AG04450 (cell line): ENCODE results near the gene MAFB. TPM values are rescaled to one million over a fixed set of nuclear protein-coding genes. Genes with fewer than 3 reads are reported as not detected.

Experiments
- CTCF ChIA-PET: fragments of 300-600, 350-600 bp; formaldehyde crosslinking; extraction: SDS; loops from one replicate; lab custom pipeline; 2022; ENCODE audit warnings: antibody characterized with exemption, inconsistent platforms; lab: Charles Lee
- POLR2A ChIA-PET: fragments of 350-600 bp; formaldehyde crosslinking; extraction: SDS; loops from one replicate; lab custom pipeline; 2021; ENCODE audit warnings: antibody characterized with exemption, inconsistent platforms; lab: Yijun Ruan, JAX
- DNase-seq: peaks from one replicate; pipeline ENCODE4 v3.0.0-alpha.2; 2011; ENCODE audit warnings: low read depth, low spot score
- H3K27ac ChIP-seq: one replicate; pipeline ENCODE4 v1.5.1; 2012; ENCODE audit warnings: low read depth, low read length, control low read depth
- H3K27me3 ChIP-seq: one replicate; pipeline ENCODE4 v1.6.0; 2012; ENCODE audit warnings: low read length; ENCODE audit not compliant: control insufficient read depth, insufficient read depth
- H3K4me3 ChIP-seq: 2 replicates; pipeline ENCODE4 v1.5.1; 2011; ENCODE audit warnings: mild to moderate bottlenecking, low read depth, low read length, control low read depth
- H3K9me3 ChIP-seq: 2 replicates; pipeline ENCODE4 v1.5.1; 2012; ENCODE audit warnings: low read length; ENCODE audit not compliant: control insufficient read depth, insufficient read depth
- polyA plus RNA-seq: library from polyadenylated mRNA; depleted of rRNA; stranded (reverse); fragments of >200 nt; gene quantifications from 2 replicates; pipeline ENCODE4 v1.2.3, GENCODE V29; 2011
- TF ChIP-seq, protein P1 (sequence below): IDR thresholded peaks from 2 replicates; pipeline ENCODE4 v1.5.1; 2011; ENCODE audit warnings: low read depth, low read length, control low read depth, inconsistent platforms

Gene MAFB
- polyA plus RNA-seq, 1 experiment: 0.10 TPM

DNA sequence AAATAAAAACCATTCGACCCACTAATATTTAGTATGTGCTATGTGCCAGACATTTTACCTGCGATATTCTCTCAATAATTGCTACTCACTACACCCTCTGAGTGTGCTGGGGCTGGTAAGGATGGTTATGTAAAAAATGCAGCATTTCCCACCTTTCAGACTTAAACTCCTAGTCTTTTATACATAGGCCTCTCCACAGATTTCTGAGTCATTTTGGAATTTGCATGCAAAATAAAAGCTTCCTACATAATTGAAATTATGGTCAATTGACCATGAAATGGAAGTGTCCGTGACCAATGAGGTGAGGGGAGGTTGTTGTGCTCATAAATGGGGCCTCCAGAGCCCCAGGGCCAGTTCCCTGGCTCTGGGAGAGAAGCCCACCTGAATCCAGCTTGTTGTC is 37.7 kb upstream of the MAFB start:
- CTCF ChIA-PET: no interaction called here

DNA sequence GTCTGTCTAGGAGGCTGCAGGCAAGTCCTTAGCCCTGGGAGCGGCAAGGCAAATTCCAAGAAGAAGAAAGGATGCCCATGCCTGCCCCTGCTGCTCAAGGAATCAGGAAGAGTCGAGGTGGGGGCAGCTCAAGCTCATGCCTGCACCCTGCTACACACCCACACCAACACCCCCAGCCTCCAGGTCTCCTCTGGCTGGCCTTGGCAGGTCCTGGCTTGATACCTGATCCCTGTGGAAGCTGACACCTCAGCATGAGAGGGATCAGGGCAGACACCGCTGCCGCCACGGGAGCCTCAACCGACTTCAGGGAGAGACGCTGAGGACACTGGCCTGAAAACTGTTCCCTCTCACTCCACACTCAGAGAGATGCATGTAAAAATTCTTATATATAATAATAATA is 35.5 kb upstream of the MAFB start:
- DNase-seq: no peak
- CTCF ChIA-PET: no interaction called here
- POLR2A ChIA-PET: no interaction called here

More for the DNA sequence above, 37.7 kb upstream of the MAFB start:
- Histone ChIP-seq H3K27ac (no peak overlapping the region), H3K27me3 (no peaks in the 10 kb centered on the region), H3K9me3 (no peaks in the 10 kb centered on the region), H3K4me3 (no peak overlapping the region)
- DNase-seq: no peak
- POLR2A ChIA-PET: no interaction called here
- TF ChIP-seq, protein P1, sequence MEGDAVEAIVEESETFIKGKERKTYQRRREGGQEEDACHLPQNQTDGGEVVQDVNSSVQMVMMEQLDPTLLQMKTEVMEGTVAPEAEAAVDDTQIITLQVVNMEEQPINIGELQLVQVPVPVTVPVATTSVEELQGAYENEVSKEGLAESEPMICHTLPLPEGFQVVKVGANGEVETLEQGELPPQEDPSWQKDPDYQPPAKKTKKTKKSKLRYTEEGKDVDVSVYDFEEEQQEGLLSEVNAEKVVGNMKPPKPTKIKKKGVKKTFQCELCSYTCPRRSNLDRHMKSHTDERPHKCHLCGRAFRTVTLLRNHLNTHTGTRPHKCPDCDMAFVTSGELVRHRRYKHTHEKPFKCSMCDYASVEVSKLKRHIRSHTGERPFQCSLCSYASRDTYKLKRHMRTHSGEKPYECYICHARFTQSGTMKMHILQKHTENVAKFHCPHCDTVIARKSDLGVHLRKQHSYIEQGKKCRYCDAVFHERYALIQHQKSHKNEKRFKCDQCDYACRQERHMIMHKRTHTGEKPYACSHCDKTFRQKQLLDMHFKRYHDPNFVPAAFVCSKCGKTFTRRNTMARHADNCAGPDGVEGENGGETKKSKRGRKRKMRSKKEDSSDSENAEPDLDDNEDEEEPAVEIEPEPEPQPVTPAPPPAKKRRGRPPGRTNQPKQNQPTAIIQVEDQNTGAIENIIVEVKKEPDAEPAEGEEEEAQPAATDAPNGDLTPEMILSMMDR: no peak

DNA sequence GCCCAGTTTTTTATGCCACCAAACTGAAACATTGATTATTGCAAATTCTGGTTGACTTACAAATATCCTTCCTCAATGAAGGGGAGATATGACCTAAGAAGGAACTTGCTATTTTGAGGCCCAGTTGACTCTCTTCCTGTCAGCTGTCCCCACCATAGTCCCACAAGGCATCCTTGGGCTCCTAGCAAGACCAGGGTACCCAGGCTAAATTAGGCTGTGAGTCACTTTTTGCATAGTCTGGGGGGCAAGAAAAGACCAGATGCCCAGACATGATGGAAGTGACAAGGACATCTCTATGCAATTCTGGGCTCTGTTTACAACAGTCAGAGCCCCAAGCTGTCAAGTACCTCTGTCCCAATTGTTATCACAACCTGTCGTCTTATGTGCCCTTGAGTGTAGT is 31.8 kb upstream of the MAFB start:
- ChIA-PET CTCF (interaction anchor here (0.9 to 2.8 kb wide), 2 partner anchors 21 to 31 kb away, joined by 3 to 10 read pairs; no protein-coding TSS in a partner anchor), POLR2A (no interaction called here)
- no peak for DNase-seq
- TF ChIP-seq, protein P1: no peak
- H3K27ac ChIP-seq: no peak overlapping the region
- no peak overlapping the region for H3K4me3 ChIP-seq
- peaks cover 2% of the 10 kb centered on the region for H3K27me3 ChIP-seq
- no peaks in the 10 kb centered on the region for H3K9me3 ChIP-seq

More for the DNA sequence above, 35.5 kb upstream of the MAFB start:
- Histone ChIP-seq H3K4me3 (no peak overlapping the region), H3K27me3 (peaks cover 2% of the 10 kb centered on the region), H3K27ac (no peak overlapping the region), H3K9me3 (no peaks in the 10 kb centered on the region)
- TF ChIP-seq, protein P1: no peak

DNA sequence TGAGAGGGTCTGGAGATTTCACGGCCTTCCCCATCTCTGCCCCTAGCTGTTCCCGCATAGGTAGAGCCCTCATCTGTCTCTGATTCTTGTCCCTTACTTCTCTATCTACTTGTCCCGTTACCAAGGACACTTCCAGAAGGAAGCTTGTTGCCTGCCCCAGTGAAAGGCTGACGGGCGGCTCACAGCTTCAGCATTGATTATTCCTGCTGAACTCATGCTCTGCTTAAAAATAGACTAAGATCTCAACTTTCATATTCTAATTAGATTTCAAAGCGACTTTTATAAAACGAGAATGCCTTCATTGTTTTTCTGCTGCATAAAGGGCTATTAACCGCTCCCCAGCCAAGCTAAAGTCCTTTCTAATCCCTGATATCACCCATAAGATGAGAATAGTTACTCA is 31.1 kb upstream of the MAFB start:
- TF ChIP-seq, protein P1: no peak
- no peak overlapping the region for H3K27ac ChIP-seq
- POLR2A ChIA-PET: no interaction called here
- CTCF ChIA-PET: interaction anchor here (1.3 kb wide), 1 partner anchor 21 kb away, joined by 4 read pairs; no protein-coding TSS in a partner anchor
- no peak overlapping the region for H3K4me3 ChIP-seq
- no peak for DNase-seq
- no peaks in the 10 kb centered on the region for H3K9me3 ChIP-seq
- peaks cover 2% of the 10 kb centered on the region for H3K27me3 ChIP-seq

DNA sequence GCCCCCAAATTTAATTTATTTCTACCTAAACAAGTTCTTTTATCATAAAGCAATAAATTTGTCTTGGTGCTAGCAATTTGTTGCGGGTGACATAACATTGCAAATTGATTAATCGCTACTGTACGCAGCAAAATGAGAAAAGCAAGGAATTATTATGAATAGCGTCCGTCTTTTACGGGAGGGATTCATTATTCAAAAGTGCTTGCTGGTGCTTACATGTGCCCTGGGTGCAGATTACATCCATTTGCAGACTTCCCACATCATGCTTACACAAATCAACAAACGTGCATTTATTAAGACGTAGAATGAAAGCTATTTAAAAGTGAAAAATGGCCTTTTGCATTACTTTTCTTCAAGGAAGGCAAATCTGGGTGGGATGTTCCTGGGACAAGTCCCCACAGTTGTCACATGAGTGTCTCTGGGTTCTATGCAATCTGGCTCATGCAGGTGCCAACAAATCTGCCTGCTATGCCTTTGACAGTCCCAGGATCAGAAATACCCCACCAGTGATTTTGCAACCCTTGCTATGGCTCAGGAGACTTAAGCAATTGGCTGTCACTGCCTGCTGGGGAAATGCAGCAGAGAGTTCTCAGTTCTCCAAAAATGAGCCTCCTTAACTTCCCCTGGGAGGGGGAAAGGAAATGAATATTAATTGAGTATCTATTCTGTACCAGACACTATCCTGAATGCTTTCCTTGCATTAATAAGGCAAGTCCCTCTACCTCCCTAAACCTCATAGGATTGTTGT is 30.1 kb upstream of the MAFB start:
- H3K27me3 ChIP-seq: peaks cover 2% of the 10 kb centered on the region
- ChIA-PET CTCF (interaction anchor here (1.3 kb wide), 1 partner anchor 22 kb away, joined by 4 read pairs; no protein-coding TSS in a partner anchor), POLR2A (no interaction called here)
- TF ChIP-seq, protein P1: no peak
- no peaks in the 10 kb centered on the region for H3K9me3 ChIP-seq
- no peak overlapping the region for H3K27ac ChIP-seq
- DNase-seq: no peak
- no peak overlapping the region for H3K4me3 ChIP-seq
